Neural crest cell (in vitro differentiated cells): Measurements from ENCODE around the gene MADD. TPM values are rescaled to one million over a fixed set of nuclear protein-coding genes. Genes with fewer than 3 reads are reported as not detected.

Source experiments
- DNase-seq: peaks from one replicate; pipeline ENCODE4 v3.0.0; 2021; ENCODE audit warnings: low read depth, mixed read lengths, low spot score
- H3K27ac Mint-ChIP-seq: one replicate; pipeline ENCODE4 v1.8.0; 2021; ENCODE audit warnings: mild to moderate bottlenecking, mixed read lengths; ENCODE audit not compliant: unreplicated experiment
- H3K27me3 Mint-ChIP-seq: 2 replicates; pipeline ENCODE4 v1.8.0; 2021; ENCODE audit warnings: low read depth, mild to moderate bottlenecking, mixed read lengths
- H3K36me3 Mint-ChIP-seq: 2 replicates; pipeline ENCODE4 v1.8.0; 2021; ENCODE audit warnings: low read depth, mild to moderate bottlenecking, mixed read lengths
- H3K4me1 Mint-ChIP-seq: 2 replicates; pipeline ENCODE4 v1.8.0; 2021; ENCODE audit warnings: mixed read lengths
- H3K4me3 Mint-ChIP-seq: one replicate; pipeline ENCODE4 v1.8.0; 2021; ENCODE audit warnings: mild to moderate bottlenecking, mixed read lengths
- H3K9me3 Mint-ChIP-seq: 2 replicates; pipeline ENCODE4 v1.8.0; 2021; ENCODE audit warnings: mixed read lengths
- CTCF ChIP-seq: fragments of 200-600 bp; sonication (generic); conservative IDR thresholded peaks from 2 replicates; pipeline ENCODE4 v1.5.0; 2021; ENCODE audit warnings: antibody characterized with exemption, mild to moderate bottlenecking
- total RNA-seq: library from RNA; stranded (reverse); gene quantifications from 2 replicates; pipeline ENCODE4 v1.2.1, GENCODE V29; 2021

Gene MADD
- total RNA-seq, 1 donor from 2014 or later = 59.2 TPM

GRCh38 chr11:47257517-47258316 lies 12.2 kb upstream of the MADD start, which contains the start of gene NR1H3:
Gene NR1H3 (plus strand): TSS chr11:47257996. CDS start chr11:47259217, 1,221 bp downstream.
- TF ChIP-seq CTCF = peak; percentile 61
- Mint-ChIP-seq H3K4me1 (peaks cover 26% of the 10 kb centered on the region), H3K4me3 (peak within 1 kb of the TSS; percentile 77), H3K27me3 (no peaks in the 10 kb centered on the region), H3K27ac (peak within 1 kb of the TSS; percentile 88), H3K9me3 (no peaks in the 10 kb centered on the region), H3K36me3 (no peaks in the 10 kb centered on the region)
- DNase-seq = peak; percentile 45

DNA sequence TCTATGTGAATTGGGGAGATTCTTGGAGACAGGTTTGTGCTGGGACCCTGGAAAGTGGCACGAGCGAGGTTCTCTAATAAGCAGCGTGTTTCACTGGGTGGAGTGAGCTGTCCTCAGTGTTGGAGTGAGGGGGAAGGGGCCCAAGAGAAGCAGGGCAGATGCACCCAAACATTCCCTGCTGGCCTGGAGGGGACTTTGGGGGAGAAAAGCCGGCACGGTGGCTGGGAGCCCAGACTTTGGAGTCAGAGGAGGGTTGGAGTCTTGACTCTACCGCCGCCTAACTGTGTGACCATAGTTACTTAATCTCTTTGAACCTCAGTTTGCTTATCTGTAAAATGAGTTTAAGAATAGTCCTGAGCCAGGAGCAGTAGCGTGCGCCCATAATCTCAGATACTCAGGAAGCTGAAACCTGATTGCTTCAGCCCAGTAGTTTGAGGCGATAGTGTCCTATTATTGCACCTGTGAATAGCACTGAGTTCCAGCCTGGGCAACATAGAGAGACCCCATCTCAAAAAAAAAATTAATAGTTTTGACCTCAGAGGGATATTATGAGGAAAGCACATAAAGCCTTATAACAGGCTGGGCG lies 11.5 kb upstream of the MADD start:
- Mint-ChIP-seq H3K27me3 (no peaks in the 10 kb centered on the region), H3K4me3 (peak overlapping the region; percentile 77), H3K4me1 (peaks cover 26% of the 10 kb centered on the region), H3K9me3 (no peaks in the 10 kb centered on the region), H3K27ac (peak overlapping the region; percentile 83), H3K36me3 (no peaks in the 10 kb centered on the region)
- TF ChIP-seq CTCF = no peak
- no peak for DNase-seq

DNA sequence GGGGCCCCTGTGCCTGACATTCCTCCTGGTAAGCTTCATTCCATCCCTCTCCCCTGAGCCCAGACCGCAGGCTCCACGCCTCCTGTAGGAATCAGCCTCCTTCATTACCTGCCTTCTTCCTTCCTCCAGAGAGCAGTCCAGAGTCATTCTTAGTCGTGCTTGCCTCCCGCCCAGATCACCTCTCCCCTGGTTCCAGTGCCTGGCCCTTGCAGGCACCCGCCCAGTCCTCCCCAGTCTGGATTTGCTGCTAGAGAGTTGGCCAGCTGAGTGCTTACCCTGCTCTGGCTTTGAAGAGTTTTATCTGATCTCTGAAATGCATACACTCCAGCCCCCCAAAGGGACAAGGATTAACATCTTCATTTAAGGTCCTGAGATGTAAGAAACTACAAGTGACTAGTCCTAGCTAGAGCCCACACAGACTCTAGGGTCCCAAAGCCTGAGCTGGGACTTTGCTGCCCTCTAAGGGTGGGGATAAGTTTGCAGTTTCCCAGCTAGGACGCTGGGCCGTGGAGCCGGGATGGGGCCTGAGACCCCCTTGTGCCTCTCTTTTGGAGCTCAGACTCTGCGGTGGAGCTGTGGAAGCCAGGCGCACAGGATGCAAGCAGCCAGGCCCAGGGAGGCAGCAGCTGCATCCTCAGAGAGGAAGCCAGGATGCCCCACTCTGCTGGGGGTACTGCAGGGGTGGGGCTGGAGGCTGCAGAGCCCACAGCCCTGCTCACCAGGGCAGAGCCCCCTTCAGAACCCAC lies 10.5 kb upstream of the MADD start:
- Mint-ChIP-seq H3K4me3 (peak overlapping the region; percentile 69), H3K36me3 (no peaks in the 10 kb centered on the region), H3K9me3 (no peaks in the 10 kb centered on the region), H3K27ac (no peak overlapping the region), H3K4me1 (peaks cover 32% of the 10 kb centered on the region), H3K27me3 (no peaks in the 10 kb centered on the region)
- peak; percentile 69 for TF ChIP-seq CTCF
- peak; percentile 35 for DNase-seq

DNA sequence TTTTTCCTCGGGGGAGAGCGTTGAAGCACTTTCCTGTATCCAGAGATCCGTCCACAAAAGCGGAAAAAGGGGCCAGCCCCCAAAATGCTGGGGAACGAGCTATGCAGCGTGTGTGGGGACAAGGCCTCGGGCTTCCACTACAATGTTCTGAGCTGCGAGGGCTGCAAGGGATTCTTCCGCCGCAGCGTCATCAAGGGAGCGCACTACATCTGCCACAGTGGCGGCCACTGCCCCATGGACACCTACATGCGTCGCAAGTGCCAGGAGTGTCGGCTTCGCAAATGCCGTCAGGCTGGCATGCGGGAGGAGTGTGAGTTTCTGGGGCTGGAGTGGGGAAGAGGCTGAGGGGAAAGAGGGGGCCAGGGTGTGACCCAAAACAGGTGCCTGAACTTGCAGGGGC lies 9.6 kb upstream of the MADD start:
- Mint-ChIP-seq H3K36me3 (no peaks in the 10 kb centered on the region), H3K27me3 (no peaks in the 10 kb centered on the region), H3K27ac (peak overlapping the region; percentile 69), H3K4me1 (peaks cover 27% of the 10 kb centered on the region), H3K4me3 (no peak overlapping the region), H3K9me3 (no peaks in the 10 kb centered on the region)
- no peak for DNase-seq
- no peak for TF ChIP-seq CTCF

DNA sequence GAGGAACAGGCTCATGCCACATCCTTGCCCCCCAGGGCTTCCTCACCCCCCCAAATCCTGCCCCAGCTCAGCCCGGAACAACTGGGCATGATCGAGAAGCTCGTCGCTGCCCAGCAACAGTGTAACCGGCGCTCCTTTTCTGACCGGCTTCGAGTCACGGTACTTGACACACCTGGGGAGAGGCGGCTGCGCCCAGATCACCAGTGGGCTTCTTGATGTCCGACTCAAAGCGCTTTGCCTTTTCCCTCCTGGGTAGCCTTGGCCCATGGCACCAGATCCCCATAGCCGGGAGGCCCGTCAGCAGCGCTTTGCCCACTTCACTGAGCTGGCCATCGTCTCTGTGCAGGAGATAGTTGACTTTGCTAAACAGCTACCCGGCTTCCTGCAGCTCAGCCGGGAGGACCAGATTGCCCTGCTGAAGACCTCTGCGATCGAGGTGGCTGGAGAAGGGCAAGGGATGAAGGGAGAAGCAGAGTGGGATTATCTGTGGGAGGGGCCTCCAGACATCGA lies 8.6 kb upstream of the MADD start:
- Mint-ChIP-seq H3K4me3 (no peak overlapping the region), H3K9me3 (no peaks in the 10 kb centered on the region), H3K27me3 (no peaks in the 10 kb centered on the region), H3K27ac (no peak overlapping the region), H3K4me1 (peaks cover 28% of the 10 kb centered on the region), H3K36me3 (no peaks in the 10 kb centered on the region)
- TF ChIP-seq CTCF = no peak
- DNase-seq = no peak
